Activated T-cell treated with anti-CD3 and anti-CD28 coated beads, Interleukin-2, amount 50 U/mL, for 4 hours (primary cell): ENCODE results near the gene RTL10. TPM values are rescaled to one million over a fixed set of nuclear protein-coding genes. Genes with fewer than 3 reads are reported as not detected.

Source experiments
- ATAC-seq, 2 donors: fragments of 200-7000 bp; cut with Tn5 transposase; one replicate each; pipeline ENCODE4 v1.10.0; 2021
- DNase-seq: peaks from one replicate; pipeline ENCODE4 v3.0.0-alpha.2; 2020
- H3K27me3 Mint-ChIP-seq: one replicate; pipeline ENCODE4 v1.8.0; 2021; ENCODE audit warnings: low read depth, mixed read lengths
- H3K36me3 Mint-ChIP-seq: one replicate; pipeline ENCODE4 v1.8.0; 2022; ENCODE audit warnings: mixed read lengths; ENCODE audit not compliant: insufficient read depth
- H3K4me1 Mint-ChIP-seq: one replicate; pipeline ENCODE4 v1.8.0; 2021; ENCODE audit warnings: low read depth, mixed read lengths
- H3K4me3 Mint-ChIP-seq: one replicate; pipeline ENCODE4 v1.8.0; 2021; ENCODE audit warnings: mild to moderate bottlenecking, moderate library complexity, mixed read lengths
- H3K9me3 Mint-ChIP-seq: one replicate; pipeline ENCODE4 v1.8.0; 2021; ENCODE audit warnings: mixed read lengths
- total RNA-seq, 3 donors: library from RNA; stranded (reverse); gene quantifications; one replicate each; pipeline ENCODE4 v1.2.1, GENCODE V29; 2021

RTL10 gene
- total RNA-seq, 3 donors from 2014 or later, result 13.7 to 19.5 (median 14.5) TPM

DNA sequence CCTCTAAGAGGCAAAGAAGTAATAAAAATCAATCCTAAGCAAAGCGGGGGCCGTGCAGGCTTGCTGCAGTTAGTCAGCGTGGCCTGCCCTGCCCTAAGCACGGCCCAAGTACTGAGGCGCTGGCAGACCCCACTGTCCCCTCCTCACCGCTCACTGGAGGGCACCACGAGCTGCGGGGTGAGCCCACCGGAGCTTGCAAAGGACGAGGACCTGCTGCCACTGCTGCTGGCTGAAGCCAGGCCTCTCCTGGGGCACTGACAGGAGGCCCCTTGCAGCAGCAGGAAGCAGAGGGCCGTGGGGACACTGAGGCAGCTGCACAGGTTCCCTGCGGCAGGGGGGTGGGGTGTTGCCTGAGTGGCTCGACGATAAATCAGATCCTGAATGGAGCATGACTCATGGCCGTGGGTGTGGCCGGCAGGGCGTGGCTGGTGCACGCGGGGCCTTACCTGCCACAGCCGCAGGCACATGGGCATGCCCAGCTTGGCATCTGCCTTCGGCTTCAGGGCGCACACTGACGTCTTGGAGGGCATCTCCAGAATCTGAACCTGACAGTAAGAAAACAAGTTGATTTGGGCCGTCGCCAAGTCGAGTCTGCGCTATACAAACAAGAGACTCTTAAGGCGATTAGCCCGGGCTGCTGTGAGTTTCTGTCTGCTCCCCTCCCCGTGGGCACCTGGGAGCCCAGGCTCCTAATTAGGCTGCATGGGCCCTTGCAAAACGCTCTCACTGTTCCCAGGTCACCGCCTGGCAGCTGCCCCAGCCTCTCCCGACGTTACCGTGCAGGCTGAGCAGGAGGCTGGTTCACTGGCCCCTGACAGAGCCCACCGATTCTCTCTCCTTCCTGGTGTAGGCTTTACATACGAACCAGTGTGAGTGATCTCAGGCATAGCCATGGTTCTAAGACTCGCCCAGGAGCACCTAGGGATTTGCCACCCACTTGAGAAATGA is 48.2 kb downstream of the RTL10 start:
- Mint-ChIP-seq H3K27me3 (no peaks in the 10 kb centered on the region), H3K9me3 (no peaks in the 10 kb centered on the region), H3K36me3 (peaks cover 7% of the 10 kb centered on the region), H3K4me3 (no peak overlapping the region), H3K4me1 (peaks cover 6% of the 10 kb centered on the region)
- no peak for ATAC-seq
- DNase-seq, result no peak

GRCh38 chr22:19805821-19806212 is 48.9 kb downstream of the RTL10 start:
- H3K36me3 Mint-ChIP-seq, result peaks cover 7% of the 10 kb centered on the region
- peaks cover 3% of the 10 kb centered on the region for H3K4me1 Mint-ChIP-seq
- no peak for DNase-seq
- no peak overlapping the region for H3K4me3 Mint-ChIP-seq
- H3K9me3 Mint-ChIP-seq, result no peaks in the 10 kb centered on the region
- no peak for ATAC-seq
- no peaks in the 10 kb centered on the region for H3K27me3 Mint-ChIP-seq

Other genes with a start within 250 kb of the RTL10 start
- 1 to 10 TPM in 2 of 3 donors, under 1 TPM in 1; 0.38 to 1.3 (median 1.1) TPM for gene SEPTIN5, start 140.4 kb downstream of the RTL10 start, total RNA-seq
- under 1 TPM in 2 of 3 donors, not detected in 1; 0.25 to 0.37 TPM for gene GP1BB, start 131.3 kb downstream of the RTL10 start, total RNA-seq
- gene TBX1, start 94.1 kb downstream of the RTL10 start, total RNA-seq, result not detected
- gene GNB1L, start within 50 bp of the RTL10 start, total RNA-seq, result 10 to 100 TPM; 25.9 to 26.3 (median 26.0) TPM
- 100 to 1,000 TPM in 1 of 3 donors, 10 to 100 TPM in 2; 95.0 to 118 (median 95.5) TPM for gene COMT, start 86.9 kb upstream of the RTL10 start, total RNA-seq
- 10 to 100 TPM; 15.4 to 21.6 (median 19.4) TPM for gene TXNRD2, start 86.9 kb upstream of the RTL10 start, total RNA-seq
- gene ARVCF, start 161.9 kb upstream of the RTL10 start, total RNA-seq, result 1 to 10 TPM; 2.3 to 3.6 (median 2.8) TPM
- gene TANGO2, start 166.2 kb upstream of the RTL10 start, total RNA-seq, result 10 to 100 TPM; 23.1 to 26.8 (median 25.3) TPM
- gene DGCR8, start 225.4 kb upstream of the RTL10 start, total RNA-seq, result 10 to 100 TPM; 56.2 to 65.3 (median 60.9) TPM